SH-SY5Y (cell line): ENCODE data around the gene TIAM2.

Experiments
- GATA2 ChIP-seq: IDR thresholded peaks from 2 replicates; pipeline ENCODE4 v1.6.1; 2011; ENCODE audit warnings: mild to moderate bottlenecking, low read depth, low read length
- GATA3 ChIP-seq: IDR thresholded peaks from 2 replicates; pipeline ENCODE4 v1.6.1; 2011; ENCODE audit warnings: low read depth, mild to moderate bottlenecking, low read length, moderate library complexity

DNA sequence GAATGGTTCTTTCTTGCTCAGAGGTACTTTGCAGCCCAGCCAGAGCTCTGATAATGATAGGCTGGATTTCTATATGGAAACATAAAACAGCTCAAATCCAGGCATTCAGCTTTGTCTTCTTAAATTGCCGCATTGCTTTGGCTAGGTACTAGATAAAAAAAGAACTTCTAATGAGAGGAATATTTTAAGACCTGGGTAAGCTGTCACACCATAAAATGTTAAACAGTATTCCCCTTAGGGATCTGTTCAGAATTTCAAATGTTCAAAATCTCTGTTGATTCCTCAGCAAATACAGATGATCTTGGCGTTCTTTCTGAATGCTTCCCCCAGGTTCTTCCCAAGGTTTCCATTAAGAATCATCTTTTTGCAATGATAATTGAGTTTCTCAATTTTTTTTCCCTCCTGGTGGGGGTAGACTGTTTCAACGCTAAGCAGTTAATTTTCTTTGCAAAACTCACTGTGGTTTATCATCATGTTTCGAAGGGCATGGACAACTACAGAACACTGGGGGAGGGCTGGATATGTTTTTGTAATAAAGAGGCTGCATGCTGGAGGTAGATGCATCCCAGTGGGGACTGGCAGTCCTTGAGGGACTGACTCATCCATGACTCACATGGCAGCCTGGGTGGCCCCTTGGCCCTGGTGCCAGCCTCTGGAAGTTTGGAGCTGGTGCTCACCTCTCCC, 31.0 kb downstream of the TIAM2 start:
- no peak for TF ChIP-seq GATA2
- no peak for TF ChIP-seq GATA3
